Nephron (organoid): Measurements from ENCODE around the gene TIGD3.

Experiments
- H3K27ac Mint-ChIP-seq, 3 experiments: 2 replicates each; pipeline ENCODE4 v1.8.0; 2020; ENCODE audit warnings: mixed read lengths in 3 of 3, mild to moderate bottlenecking in 2 of 3, moderate library complexity in 1 of 3
- H3K27me3 Mint-ChIP-seq: 2 replicates; pipeline ENCODE4 v1.8.0; 2021; ENCODE audit warnings: low read depth, mild to moderate bottlenecking, moderate library complexity, mixed read lengths
- H3K36me3 Mint-ChIP-seq: 2 replicates; pipeline ENCODE4 v1.8.0; 2020; ENCODE audit warnings: low read depth, mixed read lengths
- H3K4me1 Mint-ChIP-seq: 2 replicates; pipeline ENCODE4 v1.8.0; 2020; ENCODE audit warnings: mixed read lengths
- H3K4me3 Mint-ChIP-seq, 3 experiments: 2 replicates each; pipeline ENCODE4 v1.8.0; 2020; ENCODE audit warnings: mild to moderate bottlenecking in 3 of 3, mixed read lengths in 3 of 3, moderate library complexity in 2 of 3
- H3K9me3 Mint-ChIP-seq: 2 replicates; pipeline ENCODE4 v1.8.0; 2020; ENCODE audit warnings: mixed read lengths
- TF ChIP-seq, protein P1 (sequence below), 3 experiments: fragments of 200-600 bp; sonication (generic); IDR thresholded peaks; one replicate each; pipeline ENCODE4 v1.5.0; 2021; ENCODE audit warnings: antibody characterized with exemption in 3 of 3; ENCODE audit not compliant: unreplicated experiment in 3 of 3

Gene TIGD3, protein sequence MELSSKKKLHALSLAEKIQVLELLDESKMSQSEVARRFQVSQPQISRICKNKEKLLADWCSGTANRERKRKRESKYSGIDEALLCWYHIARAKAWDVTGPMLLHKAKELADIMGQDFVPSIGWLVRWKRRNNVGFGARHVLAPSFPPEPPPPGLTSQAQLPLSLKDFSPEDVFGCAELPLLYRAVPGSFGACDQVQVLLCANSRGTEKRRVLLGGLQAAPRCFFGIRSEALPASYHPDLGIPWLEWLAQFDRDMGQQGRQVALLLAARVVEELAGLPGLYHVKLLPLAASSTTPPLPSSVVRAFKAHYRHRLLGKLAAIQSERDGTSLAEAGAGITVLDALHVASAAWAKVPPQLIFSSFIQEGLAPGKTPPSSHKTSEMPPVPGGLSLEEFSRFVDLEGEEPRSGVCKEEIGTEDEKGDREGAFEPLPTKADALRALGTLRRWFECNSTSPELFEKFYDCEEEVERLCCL

DNA sequence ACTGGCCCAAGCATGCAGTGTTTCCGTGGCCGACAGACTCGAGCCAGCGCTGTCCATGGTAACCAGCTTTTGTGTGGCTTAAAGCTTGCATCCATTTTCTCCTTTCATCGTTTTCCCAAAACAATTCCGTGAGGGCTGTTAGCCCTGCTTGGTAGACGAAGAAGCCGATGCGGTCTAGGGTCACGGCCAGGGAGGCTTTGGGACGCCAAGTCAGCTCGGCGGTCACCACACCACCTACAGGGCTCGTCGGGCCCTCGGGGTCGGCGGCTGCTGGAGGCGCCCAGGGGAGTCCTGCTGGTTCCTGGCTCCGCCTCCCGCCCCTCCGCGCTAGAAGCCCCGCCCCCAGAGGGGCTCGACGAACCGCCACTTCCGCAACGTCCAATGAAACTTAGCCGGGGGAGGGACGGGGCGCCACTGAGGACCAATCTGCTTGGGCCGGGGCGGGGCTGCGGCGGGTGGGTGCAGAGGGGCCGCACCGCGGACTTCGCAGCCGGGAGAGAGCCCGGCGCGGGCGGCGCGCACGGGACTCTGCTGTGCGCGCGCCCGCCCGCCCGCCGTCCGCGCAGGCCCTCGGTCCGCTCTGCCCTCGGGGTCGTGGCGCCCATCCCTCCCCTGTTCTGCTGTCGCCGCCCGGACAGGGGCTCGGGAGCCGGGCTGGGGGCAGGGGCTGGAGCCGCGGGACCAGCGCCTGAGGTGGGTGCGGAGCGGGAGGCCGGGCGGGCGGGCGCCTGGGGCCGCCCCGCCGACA, at the start of gene TIGD3:
TIGD3 (plus strand) TSS at position 487 of the 748 bp plus-strand sequence. CDS start 1,058 bp downstream, outside the sequence.
- TF ChIP-seq, protein P1, sequence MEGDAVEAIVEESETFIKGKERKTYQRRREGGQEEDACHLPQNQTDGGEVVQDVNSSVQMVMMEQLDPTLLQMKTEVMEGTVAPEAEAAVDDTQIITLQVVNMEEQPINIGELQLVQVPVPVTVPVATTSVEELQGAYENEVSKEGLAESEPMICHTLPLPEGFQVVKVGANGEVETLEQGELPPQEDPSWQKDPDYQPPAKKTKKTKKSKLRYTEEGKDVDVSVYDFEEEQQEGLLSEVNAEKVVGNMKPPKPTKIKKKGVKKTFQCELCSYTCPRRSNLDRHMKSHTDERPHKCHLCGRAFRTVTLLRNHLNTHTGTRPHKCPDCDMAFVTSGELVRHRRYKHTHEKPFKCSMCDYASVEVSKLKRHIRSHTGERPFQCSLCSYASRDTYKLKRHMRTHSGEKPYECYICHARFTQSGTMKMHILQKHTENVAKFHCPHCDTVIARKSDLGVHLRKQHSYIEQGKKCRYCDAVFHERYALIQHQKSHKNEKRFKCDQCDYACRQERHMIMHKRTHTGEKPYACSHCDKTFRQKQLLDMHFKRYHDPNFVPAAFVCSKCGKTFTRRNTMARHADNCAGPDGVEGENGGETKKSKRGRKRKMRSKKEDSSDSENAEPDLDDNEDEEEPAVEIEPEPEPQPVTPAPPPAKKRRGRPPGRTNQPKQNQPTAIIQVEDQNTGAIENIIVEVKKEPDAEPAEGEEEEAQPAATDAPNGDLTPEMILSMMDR (IDR thresholded peaks at IDR 0.05; ENCODE audit: unreplicated experiment in 3 of 3), result no peak
- Mint-ChIP-seq H3K27me3 (peaks cover 30% of the 10 kb centered on the region), H3K4me3 (peak within 1 kb of the TSS; percentile 84 to 91 (median 87)), H3K4me1 (peaks cover 18% of the 10 kb centered on the region), H3K36me3 (peaks cover 23% of the 10 kb centered on the region), H3K27ac (peak within 1 kb of the TSS; percentile 2 to 78 (median 77)), H3K9me3 (no peaks in the 10 kb centered on the region)

DNA sequence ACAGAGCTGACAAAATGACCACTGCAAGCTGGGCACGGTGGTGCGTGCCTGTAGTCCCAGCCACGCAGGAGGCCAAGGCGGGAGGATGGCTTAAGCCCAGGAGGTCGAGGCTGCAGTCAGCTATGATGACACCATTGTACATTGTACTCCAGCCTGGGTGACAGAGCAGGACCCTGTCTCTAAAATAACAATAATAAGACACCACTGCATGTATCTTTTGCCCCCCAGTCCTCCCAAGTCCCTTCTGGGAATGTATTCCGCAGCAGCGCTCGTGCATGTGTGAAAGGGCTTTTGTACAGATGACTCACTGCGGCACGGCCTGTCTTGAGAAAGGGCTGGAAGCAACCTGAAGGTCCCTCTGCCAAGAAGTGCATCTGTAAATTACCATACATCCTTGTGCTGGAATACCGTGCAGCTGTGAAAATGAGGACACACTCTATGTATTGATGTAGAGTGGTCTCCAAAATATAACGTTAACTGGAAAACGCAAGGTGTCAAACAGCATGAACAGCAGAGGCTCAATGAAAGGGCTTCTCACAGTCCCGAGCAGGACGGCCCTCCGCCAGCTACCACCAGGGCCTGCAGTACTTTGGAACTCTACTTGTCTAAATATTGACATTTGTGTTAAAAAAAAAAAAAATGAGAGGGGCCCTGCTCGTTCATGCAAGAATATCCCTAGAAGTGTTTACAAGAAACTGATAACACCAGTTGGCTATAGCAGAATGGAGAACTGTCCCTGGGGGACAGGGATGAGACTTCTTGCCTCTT, 48.9 kb upstream of the TIGD3 start:
- H3K9me3 Mint-ChIP-seq, result no peaks in the 10 kb centered on the region
- H3K27me3 Mint-ChIP-seq, result peaks cover 4% of the 10 kb centered on the region
- H3K4me3 Mint-ChIP-seq, result no peak overlapping the region
- H3K36me3 Mint-ChIP-seq, result peaks cover 8% of the 10 kb centered on the region
- TF ChIP-seq, protein P1 (IDR thresholded peaks at IDR 0.05; ENCODE audit: unreplicated experiment in 3 of 3), result no peak
- peaks cover 46% of the 10 kb centered on the region for H3K4me1 Mint-ChIP-seq
- peak overlapping the region; percentile 73 to 92 (median 75) for H3K27ac Mint-ChIP-seq

DNA sequence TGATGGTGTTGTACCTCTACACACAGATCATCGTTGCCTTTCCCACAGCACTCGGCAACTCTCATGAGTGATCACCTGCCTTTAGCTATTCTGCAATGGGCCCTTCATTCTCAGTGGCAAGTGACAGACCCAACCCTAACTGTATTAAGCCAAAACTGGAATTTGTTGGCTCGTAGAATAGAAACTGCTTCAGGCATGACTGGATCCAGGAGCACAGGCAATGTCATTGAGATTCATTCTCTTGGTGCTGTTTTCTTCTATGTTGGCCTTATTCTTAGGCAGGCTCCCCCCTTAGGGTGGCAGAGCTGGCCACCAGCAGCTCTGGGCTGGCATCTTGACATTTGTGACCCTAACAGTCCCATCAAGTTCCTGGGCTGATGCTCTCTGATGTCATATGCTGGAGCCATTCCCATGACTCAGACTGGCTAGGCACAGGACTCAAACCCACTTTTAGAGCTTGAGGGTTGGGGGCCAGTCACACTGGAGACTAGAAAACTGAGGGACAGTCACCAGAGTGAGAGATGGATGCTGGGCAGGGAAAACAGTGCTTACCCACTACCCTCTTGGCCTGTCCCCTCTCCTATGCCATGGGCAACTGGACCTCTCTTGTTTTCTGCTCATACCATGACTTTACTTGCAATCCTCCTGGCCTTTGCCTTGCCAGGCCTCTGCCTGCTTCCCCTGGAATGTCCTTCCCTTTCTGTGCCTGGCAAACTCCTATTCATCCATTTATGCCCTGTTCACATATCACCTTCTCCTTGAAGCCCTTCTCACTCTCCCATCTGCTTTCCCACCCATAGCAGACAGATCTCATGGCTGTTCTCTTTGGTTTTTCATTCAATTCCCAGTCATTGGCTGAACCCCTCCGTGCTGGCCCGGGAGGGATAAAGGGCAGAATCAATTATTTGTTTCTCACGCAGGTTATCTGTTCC, 47.0 kb upstream of the TIGD3 start:
- H3K4me1 Mint-ChIP-seq, result peaks cover 35% of the 10 kb centered on the region
- TF ChIP-seq, protein P1 (IDR thresholded peaks at IDR 0.05; ENCODE audit: unreplicated experiment in 3 of 3), result no peak
- H3K36me3 Mint-ChIP-seq, result peaks cover 8% of the 10 kb centered on the region
- H3K4me3 Mint-ChIP-seq, result no peak overlapping the region
- H3K27me3 Mint-ChIP-seq, result peaks cover 4% of the 10 kb centered on the region
- H3K9me3 Mint-ChIP-seq, result no peaks in the 10 kb centered on the region
- peak overlapping the region; percentile 16 to 79 (median 71) for H3K27ac Mint-ChIP-seq

DNA sequence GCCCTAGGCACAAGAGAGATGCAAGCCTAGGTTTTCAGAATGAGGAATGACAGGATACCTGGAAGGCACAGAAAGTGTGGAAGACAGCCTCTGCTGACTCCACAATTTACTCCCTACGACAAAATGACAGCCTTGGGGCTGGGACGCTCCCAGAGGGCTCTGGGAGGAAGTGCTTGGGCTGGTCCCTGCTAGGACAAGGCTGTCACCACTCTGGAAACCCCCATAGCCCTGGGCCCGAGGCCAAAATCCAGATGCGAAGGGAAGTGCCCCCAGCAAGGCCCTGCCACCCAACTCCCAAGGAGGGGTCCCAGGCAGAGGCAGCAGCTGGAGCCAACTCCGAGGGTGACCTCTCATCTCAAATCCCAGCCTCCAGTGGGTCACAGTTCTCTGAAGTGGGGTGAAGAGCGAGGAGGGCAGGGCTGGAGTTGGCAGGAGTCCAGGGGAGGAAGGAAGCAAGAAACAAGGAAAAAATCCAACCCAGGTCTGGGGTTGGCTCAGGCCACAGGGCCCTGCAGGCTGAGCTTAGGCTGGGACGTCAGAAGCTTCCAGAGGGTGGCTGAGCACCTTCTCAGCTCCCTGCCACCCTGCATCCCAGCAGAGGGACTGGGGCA, 46.2 kb upstream of the TIGD3 start:
- Mint-ChIP-seq H3K4me3 (no peak overlapping the region), H3K36me3 (peaks cover 8% of the 10 kb centered on the region), H3K9me3 (no peaks in the 10 kb centered on the region), H3K27me3 (peaks cover 4% of the 10 kb centered on the region), H3K27ac (peak overlapping the region; percentile 16 to 79 (median 71)), H3K4me1 (peaks cover 37% of the 10 kb centered on the region)
- TF ChIP-seq, protein P1 (IDR thresholded peaks at IDR 0.05; ENCODE audit: unreplicated experiment in 3 of 3), result no peak
